NCI-H2227 (cell line): Measurements from ENCODE around the gene IFIT3.
A peak's percentile ranks its signal among the peaks of the same experiment; 100 is the strongest.
"Not testable (repeated sequence)": the region's sequence is repeated elsewhere in the genome, so short reads cannot be mapped to it uniquely, and the experiment has no call there.

Experiments
- DNase-seq: peaks from one replicate; lab custom pipeline; 2025; ENCODE audit not compliant: unreplicated experiment; lab: John Stamatoyannopoulos, UW

IFIT3 gene

DNA sequence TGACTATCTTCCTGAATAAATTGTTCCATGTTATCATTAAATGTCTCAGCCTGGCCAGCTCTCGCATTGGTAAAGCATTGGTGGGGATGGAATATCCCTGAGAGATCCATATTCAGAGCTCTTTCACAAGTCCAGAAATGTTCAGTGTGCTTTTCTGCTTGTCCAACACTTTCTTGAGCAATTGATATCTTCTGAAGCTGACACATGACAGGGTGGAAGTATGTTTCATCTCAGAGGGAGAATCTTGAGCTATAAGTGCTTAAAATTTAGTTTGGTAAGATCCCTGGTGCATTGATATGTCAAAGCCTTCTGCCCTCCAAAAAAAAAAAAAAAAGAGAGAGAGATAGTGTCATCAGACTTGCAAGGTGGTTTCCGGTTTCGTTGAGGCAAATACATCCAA, 7.4 kb downstream of the IFIT3 start:
- no peak for DNase-seq

DNA sequence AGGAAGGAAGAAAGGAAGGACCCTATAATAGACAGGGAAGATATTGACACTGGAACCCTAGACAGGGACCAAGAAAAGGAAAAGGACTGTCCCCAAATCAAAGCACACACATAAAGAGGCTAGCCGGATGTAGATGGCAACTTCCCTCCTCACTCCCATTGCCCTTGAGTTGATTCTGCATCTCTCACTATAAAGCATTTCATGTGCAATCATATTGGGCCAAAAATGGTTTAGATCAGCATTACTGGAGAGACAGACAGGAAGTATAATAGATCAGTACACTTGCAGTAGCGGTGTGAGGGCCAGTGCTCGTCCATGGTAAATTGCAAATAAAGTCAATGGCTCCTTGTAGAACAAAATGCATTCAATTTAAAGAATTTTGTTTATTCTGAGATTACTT, 8.4 kb downstream of the IFIT3 start:
- DNase-seq = no peak

DNA sequence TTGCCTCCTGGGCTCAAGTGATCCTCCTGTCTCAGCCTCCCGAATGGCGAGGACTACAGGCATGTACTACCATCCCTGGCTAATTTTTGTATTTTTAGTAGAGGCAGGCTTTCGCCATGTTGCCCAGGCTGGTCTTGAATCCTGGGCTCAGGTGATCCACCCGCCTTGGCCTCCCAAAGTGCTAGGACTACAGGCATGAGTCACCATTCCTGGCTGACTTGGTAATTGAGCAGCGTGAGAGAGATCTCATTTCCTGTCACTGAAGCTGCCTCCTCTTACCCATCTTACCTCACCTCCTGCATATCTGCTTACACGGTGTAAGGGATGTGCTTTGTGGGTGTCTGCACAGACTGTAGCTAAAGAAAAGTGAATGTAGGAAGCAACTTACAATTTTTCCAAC, 9.7 kb downstream of the IFIT3 start:
- no peak for DNase-seq

DNA sequence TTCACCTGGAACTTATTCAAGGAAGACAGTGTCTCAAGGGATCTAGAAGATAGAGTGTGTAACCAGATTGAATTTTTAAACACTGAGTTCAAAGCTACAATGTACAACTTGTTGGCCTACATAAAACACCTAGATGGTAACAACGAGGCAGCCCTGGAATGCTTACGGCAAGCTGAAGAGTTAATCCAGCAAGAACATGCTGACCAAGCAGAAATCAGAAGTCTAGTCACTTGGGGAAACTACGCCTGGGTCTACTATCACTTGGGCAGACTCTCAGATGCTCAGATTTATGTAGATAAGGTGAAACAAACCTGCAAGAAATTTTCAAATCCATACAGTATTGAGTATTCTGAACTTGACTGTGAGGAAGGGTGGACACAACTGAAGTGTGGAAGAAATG, 10.9 kb downstream of the IFIT3 start:
- no peak for DNase-seq

DNA sequence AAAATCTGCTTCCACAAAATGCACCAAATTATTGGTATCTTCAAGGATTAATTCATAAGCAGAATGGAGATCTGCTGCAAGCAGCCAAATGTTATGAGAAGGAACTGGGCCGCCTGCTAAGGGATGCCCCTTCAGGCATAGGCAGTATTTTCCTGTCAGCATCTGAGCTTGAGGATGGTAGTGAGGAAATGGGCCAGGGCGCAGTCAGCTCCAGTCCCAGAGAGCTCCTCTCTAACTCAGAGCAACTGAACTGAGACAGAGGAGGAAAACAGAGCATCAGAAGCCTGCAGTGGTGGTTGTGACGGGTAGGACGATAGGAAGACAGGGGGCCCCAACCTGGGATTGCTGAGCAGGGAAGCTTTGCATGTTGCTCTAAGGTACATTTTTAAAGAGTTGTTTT, 12.1 kb downstream of the IFIT3 start:
- no peak for DNase-seq

DNA sequence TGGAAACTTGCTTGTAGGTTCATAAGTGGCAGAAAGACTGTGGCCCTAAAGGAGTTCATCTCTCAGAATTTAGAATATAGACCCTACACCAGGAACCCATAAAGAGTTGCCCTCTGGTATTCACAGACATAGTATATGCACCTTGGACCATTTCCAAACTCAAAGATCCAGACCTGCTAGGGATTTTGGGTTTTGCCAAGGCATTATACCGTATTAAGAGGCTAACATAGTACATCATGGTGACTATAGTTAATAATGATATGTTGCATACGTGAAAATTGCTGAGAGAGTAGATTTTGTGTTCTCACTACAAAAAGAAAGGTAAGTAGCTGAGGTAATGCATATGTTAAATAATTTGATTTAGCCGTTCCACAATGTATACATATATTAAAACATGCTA, 13.9 kb downstream of the IFIT3 start:
- DNase-seq = no peak

DNA sequence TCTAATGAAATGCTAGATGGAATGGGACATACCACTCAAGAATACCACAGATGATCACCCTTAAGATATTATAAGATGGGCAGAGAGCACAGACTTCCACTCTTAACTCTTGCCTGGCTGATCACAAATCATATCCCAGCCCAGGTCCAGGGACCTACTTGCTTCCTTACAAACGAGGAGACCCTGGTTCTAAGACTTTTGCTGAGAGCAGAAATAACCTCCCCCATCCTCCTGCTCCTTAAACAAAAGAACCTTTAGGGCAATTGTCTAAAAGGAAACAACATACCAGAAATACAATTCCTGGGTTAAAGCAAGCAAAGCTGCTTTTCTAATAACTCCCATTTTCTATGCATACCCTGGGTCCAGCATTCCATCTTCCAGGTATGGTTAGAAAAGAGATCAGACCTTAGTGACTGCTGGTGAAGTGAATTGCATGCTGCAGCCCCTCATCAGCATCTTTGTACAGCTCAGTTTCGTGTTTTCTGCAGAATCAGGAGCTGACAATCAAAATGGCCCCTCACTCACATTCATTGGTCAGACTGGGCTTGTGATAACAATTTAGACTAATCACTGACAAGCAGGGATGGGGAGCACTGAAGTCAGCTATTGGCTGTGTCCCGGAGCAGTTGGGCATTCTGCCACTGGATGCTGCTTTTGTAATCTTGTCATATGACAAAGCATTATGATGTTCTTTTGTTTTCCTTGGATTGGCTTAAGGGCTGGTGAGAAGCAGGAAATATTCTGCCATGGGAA, 14.6 kb downstream of the IFIT3 start:
- peak; percentile 89 for DNase-seq

DNA sequence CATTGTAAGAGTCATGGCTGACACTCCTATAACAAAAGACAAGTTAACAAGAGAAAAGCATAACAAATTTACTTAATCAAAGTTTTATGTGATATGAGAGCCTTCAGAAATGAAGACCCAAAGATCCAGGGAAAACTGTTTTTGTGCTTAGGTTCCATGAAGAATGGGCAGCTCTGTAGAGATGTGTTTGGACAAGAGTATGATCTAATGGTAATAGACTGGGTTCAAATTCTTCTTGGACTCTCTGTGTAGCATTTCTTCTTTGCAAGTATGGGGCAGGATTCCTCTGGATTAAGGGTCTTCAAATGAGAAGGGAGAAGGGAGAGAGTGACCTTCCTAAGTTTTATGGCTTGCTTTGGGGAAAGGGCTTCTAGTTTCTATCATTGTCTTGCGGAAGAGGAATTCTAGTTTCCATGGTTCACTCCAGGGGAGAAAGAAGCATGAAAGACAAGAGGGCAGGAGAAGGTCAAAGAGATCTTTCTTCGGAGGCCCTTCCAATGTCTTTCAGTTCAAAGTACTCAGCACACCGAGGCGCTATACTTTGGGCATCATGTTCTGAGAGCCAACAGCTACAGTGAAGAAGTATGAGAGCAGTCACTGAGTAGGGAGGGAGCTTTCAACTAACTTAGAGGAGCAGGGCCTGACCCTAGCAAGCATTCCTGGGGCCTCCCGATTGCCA, 15.4 kb downstream of the IFIT3 start:
- no peak for DNase-seq

DNA sequence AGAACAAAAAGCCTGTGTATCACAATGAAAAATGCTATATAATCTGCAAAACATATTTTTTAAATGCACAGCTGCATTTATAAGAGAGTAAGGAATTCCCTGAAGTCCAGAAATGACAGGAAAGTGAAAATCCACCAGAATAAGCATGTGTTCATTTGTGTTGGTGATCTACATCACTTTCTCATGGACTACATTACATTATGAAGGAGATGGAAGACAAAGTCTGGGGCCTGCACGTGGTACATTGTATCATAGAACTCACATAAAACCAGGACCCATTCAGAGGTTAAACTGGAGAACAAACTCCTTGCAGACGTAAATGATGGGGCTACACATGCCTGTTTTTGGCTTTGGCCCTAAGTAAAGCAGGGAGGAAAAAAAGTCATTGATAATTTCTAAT, 16.4 kb downstream of the IFIT3 start:
- DNase-seq = no peak

DNA sequence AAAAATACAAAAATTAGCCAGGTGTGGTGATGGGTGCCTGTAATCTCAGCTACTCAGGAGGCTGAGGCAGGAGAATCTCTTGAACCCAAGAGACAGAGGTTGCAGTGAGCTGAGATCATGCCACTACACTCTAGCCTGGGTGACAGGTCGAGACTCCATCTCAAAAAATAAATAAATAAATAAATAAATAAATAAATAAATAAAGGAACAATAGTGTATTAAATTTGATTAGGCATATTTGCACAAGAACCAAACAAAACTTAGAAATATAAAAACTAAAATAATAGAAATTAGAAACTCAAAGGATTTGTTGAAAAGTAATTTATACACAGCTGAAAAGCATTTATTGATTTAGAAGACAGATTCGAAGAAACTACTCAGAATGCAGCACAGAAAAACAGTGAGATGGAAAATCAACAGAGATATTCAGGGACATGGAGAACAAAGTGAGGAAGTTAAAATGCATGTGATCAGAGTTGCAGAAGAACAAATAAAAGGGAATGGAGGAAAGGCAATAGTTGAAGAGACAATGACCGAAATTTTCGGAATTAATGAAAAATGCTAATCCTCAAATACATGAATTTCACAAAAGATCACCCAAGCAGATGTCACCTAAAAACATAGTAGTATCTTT, 17.7 kb downstream of the IFIT3 start:
- no peak for DNase-seq

DNA sequence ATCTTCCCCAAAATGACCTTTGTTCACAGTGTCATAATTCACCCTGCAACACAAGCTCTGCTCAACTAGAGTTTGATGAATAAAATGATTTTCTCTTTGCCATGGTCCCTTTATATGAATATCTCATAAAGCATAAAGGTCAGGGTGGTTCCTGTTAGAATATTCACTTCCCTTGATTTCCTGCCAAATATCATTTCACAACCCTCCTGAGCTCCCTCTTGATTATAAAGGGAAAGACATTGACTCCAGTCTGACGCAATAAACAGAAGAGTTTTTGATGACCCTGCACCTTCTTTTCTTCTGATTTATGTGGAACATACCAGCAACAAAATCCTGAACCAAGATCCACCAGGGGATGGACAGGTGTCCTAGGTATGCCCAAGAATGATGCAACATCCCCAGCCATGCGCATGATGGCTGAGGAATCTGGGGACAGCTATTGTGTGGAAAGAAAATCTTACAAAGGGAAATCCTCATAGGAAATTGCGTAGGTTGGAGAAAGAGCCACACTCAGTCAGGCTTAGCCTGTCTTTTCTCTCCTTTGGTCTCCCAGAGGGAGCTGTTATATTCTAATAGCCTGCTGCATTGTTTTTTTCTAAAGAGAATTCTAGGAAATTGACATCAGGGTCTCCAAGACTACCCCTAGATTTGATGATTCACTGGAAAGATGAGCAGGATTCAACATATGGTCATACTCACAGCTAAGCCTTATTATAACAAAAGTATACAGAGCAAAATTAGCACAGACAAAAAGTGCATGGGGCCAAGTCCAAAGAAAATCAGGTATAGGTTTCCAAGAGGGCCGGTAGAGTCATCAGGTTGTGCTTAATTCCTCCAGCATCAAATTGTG, 18.8 kb downstream of the IFIT3 start:
- DNase-seq = no peak

DNA sequence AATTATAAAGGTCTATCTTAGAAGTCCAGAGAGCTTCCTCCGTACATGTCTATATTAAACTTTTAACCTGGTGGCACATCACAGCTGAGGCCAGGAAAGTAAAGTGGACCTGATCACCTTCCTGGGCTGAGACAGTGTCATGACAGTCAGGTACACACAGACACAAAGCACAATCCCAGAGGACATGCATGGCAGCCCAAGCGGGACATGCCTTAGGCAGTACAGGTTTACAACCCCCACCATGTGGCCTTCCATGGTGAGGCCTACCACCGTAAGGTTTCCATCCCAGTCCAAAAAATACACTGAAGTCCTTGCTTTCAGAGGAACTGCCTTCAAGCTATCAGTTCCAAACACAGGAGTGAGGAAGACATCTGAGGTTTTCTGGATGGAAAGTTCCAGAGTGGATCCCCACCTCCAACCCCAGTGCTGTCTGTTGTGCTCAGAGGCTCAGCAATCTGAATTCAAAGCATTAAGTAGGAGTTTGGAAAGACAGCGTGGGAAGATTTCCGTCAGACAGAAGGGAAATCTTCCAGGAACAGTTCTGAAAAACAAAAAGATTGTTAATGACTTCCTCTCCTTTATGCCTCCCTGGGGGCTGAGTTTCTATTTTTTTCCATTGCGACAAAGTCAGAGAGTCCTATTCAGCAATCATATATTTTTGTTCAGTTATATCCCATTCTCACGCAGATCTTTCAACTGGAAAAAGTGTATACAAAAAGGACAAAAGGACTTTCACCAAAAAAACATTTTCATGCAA, 20.1 kb downstream of the IFIT3 start:
- no peak for DNase-seq

DNA sequence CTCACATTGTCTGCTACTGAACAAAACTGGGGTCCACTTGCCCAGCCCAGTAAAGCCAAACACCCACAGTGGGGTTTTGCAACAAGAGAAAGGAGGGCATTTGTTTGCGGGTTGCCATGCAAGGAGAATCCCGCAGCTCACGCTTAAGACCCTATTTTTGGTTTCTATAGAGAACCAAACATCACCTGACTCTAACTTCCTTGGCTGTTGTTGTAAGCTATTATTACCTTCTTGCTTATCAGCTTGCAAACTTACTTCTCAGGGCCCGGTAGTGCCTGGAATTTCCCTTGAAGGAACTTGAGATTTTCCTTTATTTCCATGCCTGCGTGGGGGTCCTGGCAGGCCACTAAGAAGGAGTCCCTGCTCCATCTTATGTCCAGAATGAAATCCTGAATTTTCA, 20.7 kb downstream of the IFIT3 start:
- DNase-seq = no peak

DNA sequence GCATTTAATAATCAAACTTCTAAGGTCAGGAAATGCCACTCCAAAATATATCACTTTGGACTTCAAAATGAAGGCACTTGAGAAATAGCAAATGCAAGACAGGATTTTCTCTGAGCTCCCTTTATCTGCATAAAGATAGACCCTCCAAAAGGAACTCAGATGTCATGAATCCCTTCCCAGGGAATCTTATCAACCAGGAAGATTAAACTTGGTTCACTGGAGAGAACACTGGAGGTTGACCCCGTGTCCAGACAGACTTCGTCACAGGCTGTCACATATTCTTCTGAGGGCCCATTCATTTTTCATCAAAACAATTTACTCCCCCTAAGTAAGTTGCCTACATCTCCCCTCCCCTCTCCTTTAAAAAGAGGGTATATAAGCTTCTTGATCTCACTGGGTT, 21.2 kb downstream of the IFIT3 start:
- no peak for DNase-seq

DNA sequence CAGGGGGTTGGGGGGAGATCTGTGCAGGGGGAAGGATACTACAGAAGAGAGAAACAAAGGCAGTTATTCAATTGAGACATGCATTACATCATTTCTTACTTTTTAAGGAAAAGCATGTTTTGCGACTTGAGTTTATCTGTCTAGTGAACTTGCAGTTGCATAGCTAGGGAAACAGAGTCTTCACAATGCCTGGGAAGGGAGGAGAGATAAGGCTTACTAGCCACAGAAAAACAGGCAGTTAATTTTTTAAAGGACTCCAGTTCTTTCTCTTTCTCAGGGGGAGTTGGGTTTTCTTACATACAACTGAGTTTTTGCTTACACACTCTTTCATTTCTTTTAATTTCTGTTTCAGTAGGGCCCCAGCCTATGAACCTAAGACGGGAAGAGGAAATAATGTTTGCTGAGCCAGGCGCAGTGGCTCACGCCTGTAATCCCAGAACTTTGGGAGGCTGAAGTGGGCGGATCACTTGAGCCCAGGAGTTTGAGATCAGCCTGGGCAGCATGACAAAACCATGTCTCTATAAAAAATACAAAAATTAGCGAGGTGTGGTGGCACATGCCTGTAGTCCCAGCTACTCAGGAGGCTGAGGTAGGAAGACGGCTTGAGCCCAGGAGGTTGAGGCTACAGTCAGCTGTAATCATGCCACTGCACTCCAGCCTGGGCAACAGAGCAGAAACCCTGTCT, 23.0 kb downstream of the IFIT3 start:
- DNase-seq = not testable (repeated sequence)

DNA sequence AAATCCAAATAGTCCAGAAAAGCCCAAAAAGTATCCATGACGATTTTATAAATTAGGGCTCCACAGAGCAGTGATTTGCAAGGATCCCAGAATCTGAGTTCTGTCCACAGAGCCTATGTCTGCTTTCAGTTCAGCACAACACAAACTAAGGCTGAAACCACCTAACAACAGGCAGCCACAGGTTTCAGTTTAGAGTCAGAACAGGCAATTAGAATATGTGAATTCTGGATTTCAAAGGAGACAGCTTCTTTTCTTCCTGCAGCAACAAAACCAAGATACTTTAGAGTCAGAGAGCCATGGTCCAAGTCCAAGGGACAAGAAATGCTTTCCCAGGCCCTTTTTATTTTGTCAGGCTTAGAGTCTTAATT, 23.6 kb downstream of the IFIT3 start:
- no peak for DNase-seq

DNA sequence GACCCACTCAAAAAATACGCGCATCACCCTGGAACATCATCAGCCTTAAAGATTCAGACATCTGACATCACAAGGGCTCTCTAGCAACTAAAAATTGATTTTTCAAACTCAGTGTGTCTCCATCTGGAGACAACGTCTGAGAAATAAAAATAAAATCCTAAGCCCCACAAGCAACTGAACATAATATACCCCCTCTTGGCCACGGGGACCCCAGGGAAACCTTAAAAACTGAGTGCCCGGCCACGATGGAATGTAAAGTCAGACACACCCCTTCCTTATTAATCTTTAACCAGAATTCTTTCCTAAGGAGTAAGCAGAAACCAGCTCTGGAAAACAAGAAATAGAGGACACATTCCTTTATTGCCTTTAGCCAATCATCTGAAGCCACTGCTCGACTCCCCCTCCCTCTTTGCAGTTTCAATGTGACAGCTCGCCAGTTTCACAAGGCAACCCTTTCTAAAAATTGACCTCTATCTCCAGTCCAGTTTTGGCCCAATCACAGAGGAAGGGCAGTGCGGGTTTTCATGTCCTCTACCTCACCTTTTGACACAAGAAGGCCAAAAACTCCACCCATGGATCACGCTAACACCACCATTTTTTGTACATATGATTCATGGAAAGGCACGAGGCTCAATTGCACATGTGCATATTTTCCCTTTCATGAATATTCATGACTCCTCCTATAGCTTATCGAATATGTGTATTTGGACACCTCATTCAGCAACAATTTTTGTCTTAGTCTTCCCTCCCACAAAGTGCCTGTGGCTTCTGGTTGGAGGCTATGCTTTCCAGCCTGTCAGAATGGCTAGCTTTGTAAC, 24.2 kb downstream of the IFIT3 start:
- DNase-seq = no peak

DNA sequence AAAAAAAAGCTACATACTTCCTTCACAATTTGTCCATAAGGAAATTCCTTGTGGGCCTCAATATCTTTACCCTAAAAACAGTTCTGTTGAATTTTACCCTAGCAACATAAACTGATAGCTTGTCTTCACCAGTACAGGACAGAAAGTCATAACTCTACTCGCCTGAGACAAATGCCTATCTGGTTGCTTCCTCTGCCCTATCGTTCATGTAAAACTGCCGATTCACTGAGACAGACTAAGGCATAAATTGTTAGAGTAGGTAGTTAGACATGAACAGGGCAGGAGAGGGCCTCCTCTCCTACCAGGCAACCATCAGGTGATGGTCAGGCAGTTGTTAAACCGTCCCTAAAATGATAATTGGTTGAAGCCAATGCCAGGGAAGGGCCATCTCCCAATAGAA, 25.0 kb downstream of the IFIT3 start:
- DNase-seq = no peak

DNA sequence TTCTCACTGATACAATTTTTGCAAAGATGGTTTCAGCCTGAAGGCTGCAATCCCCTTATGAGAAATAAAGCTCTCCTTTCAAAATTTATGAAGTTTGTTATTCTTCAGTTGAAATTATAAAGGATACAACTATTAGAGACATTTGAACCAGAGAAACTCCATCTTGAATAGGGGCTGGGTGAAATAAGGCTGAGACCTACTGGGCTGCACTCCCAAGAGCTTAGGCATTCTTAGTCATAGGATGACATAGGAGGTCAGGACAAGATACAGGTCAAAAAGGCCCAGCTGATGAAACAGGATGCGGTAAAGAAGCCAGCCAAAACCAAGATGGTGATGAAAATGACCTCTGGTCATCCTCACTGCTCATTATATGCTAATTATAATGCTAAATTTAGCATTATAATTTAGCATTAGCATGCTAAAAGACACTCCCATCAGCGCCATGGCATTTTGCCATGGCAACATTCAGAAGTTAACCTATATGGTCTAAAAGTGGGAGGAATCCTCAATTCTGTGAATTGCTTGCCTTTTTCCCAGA, 27.7 kb downstream of the IFIT3 start:
- DNase-seq = no peak
